NCI-H2107 (cell line): ENCODE data around the gene DACT3.

Experiments used
- DNase-seq: peaks from one replicate; lab custom pipeline; 2025; lab: John Stamatoyannopoulos, UW

The DACT3 gene

GRCh38 chr19:46610851-46611770 is 49.9 kb downstream of the DACT3 start:
- DNase-seq = no peak

GRCh38 chr19:46610413-46610775 is 50.6 kb downstream of the DACT3 start:
- DNase-seq = no peak

- DNase-seq = no peak
These were observed 51.2 kb downstream of the DACT3 start for GRCh38 chr19:46609511-46610412.

- DNase-seq = no peak
These were observed 52.2 kb downstream of the DACT3 start for GRCh38 chr19:46608581-46609345.

GRCh38 chr19:46608178-46608577 is 52.8 kb downstream of the DACT3 start:
- no peak for DNase-seq

- no peak for DNase-seq
These were observed 53.5 kb downstream of the DACT3 start for GRCh38 chr19:46607448-46607841.

GRCh38 chr19:46606681-46607447 is 54.1 kb downstream of the DACT3 start:
- DNase-seq = no peak

GRCh38 chr19:46606019-46606418 is 55.0 kb downstream of the DACT3 start:
- DNase-seq = no peak

- DNase-seq = no peak
These were observed 55.6 kb downstream of the DACT3 start for GRCh38 chr19:46605356-46605821.

- DNase-seq = no peak
These were observed 56.1 kb downstream of the DACT3 start for GRCh38 chr19:46604781-46605355.

- DNase-seq = no peak
These were observed 57.2 kb downstream of the DACT3 start for GRCh38 chr19:46603752-46604231.

GRCh38 chr19:46603195-46603637 is 57.8 kb downstream of the DACT3 start:
- DNase-seq = no peak

- no peak for DNase-seq
These were observed 58.4 kb downstream of the DACT3 start for GRCh38 chr19:46602392-46603194.

- no peak for DNase-seq
These were observed 59.4 kb downstream of the DACT3 start, which contains the start of gene CALM3 for GRCh38 chr19:46601318-46602224. Gene CALM3, plus strand, starts transcription at chr19:46601330. Its CDS starts 105 bp downstream, at chr19:46601435.

GRCh38 chr19:46600384-46601317 is 60.3 kb downstream of the DACT3 start:
- DNase-seq = peak; percentile 92

- DNase-seq = no peak
These were observed 61.1 kb downstream of the DACT3 start for GRCh38 chr19:46599716-46600373.

- no peak for DNase-seq
These were observed 62.5 kb downstream of the DACT3 start for GRCh38 chr19:46598372-46598917.
